ENCODE data around the gene PRKN. TPM values are rescaled to one million over a fixed set of nuclear protein-coding genes. Genes with fewer than 3 reads are reported as not detected.

PRKN gene
- total and polyA plus RNA-seq, 9 of the 15 experiments (the other 6 are each of a cell fraction or from before 2014, with no cell fraction given) = 0.03 to 0.96 (median 0.15) TPM; not detected in 2

DNA sequence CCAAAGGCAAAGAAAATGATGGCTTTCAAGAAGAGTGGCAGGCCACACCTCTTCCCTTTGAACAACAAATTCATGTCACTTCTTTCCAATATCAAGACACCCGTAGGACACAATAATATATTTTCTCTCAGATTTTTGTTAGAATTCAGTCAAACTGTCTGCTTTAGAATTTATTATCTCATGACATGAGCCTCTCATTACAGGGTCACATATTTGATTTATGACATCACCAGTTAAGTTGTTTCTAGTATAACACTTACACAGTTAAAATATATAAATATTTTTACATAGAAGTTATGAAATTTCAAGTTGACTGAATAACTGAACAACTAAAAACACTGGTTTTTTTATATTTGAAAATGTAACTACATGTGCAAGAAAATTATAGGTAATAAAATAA is 1133.2 kb downstream of the PRKN start:
- in situ Hi-C loops (cut with MboI) = no loop called here
- Histone ChIP-seq H3K9me1 (ENCODE audit: control insufficient read depth, insufficient read depth, low read length) (no peaks in the 10 kb centered on the region), H3K36me3 (ENCODE audit: control insufficient read depth, insufficient read depth, low read length) (no peaks in the 10 kb centered on the region), H3K4me3 (no peak overlapping the region), H3K27ac (ENCODE audit: extremely low read depth, low read depth, low read length) (no peak overlapping the region), H3K4me1 (replicated peaks in 1 of 2; ENCODE audit: control insufficient read depth in 2 of 2, insufficient read depth in 2 of 2, low read length in 2 of 2) (no peaks in the 10 kb centered on the region), H3K9ac (ENCODE audit: insufficient read depth in 1 of 2, low read depth in 2 of 2, low read length in 2 of 2) (no peak overlapping the region), H3K79me2 (ENCODE audit: control insufficient read depth, insufficient read depth, low read length) (no peaks in the 10 kb centered on the region), H4K20me1 (replicated peaks; ENCODE audit: control insufficient read depth, insufficient read depth, low read length) (no peaks in the 10 kb centered on the region), H3K27me3 (ENCODE audit: control insufficient read depth in 2 of 2, insufficient read depth in 2 of 2, low read length in 2 of 2) (no peaks in the 10 kb centered on the region), H2AFZ (ENCODE audit: low read depth, low read length) (no peak overlapping the region), H3K9me3 (replicated peaks; ENCODE audit: control insufficient read depth, insufficient read depth, low read depth, low read length) (no peaks in the 10 kb centered on the region), H3K4me2 (ENCODE audit: insufficient read depth, low read length) (no peak overlapping the region)
- TF ChIP-seq HNRNPL (IDR thresholded peaks at IDR 0.05; ENCODE audit: low read depth, low read length) (no peak), ZBTB2 (IDR thresholded peaks at IDR 0.05) (no peak), ELF1 (tag; IDR thresholded peaks at IDR 0.05) (no peak), HDGF (IDR thresholded peaks at IDR 0.05) (no peak), ATF3 (IDR thresholded peaks at IDR 0.05) (no peak), ATF3 (CRISPR knock-in tag; conservative IDR thresholded peaks at IDR 0.05) (no peak), CREB3 (tag; conservative IDR thresholded peaks at IDR 0.05; ENCODE audit: low read depth) (no peak), ZNF121 (CRISPR knock-in tag; conservative IDR thresholded peaks at IDR 0.05) (no peak), ARID1B (IDR thresholded peaks at IDR 0.05) (no peak), GTF2A2 (tag; IDR thresholded peaks at IDR 0.05) (no peak), STAG1 (CRISPR knock-in tag; IDR thresholded peaks at IDR 0.05; ENCODE audit: borderline replicate concordance) (no peak)
- TF ChIP-seq, protein P1, sequence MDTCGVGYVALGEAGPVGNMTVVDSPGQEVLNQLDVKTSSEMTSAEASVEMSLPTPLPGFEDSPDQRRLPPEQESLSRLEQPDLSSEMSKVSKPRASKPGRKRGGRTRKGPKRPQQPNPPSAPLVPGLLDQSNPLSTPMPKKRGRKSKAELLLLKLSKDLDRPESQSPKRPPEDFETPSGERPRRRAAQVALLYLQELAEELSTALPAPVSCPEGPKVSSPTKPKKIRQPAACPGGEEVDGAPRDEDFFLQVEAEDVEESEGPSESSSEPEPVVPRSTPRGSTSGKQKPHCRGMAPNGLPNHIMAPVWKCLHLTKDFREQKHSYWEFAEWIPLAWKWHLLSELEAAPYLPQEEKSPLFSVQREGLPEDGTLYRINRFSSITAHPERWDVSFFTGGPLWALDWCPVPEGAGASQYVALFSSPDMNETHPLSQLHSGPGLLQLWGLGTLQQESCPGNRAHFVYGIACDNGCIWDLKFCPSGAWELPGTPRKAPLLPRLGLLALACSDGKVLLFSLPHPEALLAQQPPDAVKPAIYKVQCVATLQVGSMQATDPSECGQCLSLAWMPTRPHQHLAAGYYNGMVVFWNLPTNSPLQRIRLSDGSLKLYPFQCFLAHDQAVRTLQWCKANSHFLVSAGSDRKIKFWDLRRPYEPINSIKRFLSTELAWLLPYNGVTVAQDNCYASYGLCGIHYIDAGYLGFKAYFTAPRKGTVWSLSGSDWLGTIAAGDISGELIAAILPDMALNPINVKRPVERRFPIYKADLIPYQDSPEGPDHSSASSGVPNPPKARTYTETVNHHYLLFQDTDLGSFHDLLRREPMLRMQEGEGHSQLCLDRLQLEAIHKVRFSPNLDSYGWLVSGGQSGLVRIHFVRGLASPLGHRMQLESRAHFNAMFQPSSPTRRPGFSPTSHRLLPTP (IDR thresholded peaks at IDR 0.05; ENCODE audit: borderline replicate concordance, extremely low read depth, insufficient read length) = no peak
- TF ChIP-seq, protein P2, sequence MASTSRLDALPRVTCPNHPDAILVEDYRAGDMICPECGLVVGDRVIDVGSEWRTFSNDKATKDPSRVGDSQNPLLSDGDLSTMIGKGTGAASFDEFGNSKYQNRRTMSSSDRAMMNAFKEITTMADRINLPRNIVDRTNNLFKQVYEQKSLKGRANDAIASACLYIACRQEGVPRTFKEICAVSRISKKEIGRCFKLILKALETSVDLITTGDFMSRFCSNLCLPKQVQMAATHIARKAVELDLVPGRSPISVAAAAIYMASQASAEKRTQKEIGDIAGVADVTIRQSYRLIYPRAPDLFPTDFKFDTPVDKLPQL (IDR thresholded peaks at IDR 0.05; ENCODE audit: extremely low read depth, insufficient read length) = no peak
- intact Hi-C loops (cut with micrococcal nuclease) = no loop called here
- DNase-seq (ENCODE audit: extremely low read depth in 1 of 4, low spot score in 3 of 4) (no peak), ATAC-seq (no peak), FAIRE-seq (no peak)
- ChIA-PET POLR2A (no interaction called here), CTCF (ENCODE audit: low intra/inter-chr PET ratio) (no interaction called here)
- 0% methylated on average over 1 of the region's 1 CpG for WGBS (ENCODE audit: insufficient coverage, low coverage, missing lambda C conversion rate)
- no TSS peak for BruUV-seq (replicated peaks)
